GM12878 (cell line): ENCODE data around the gene TPI1. TPM values are rescaled to one million over a fixed set of nuclear protein-coding genes. Genes with fewer than 3 reads are reported as not detected.

Experiments
- ATAC-seq: fragments of 200-7000 bp; cut with Tn5 transposase; 3 replicates; pipeline ENCODE4 v1.9.1; 2020; ENCODE audit warnings: mild to moderate bottlenecking, moderate library complexity
- BruUV-seq: library from RNA; stranded (reverse); fragments of 400-500 nt; replicated peaks from 2 replicates; lab custom pipeline; 2021; lab: Mats Ljungman, UMichigan
- CTCF ChIA-PET: fragments of 300-600 bp; sonication (Branson Sonifier 250); formaldehyde crosslinking; extraction: SDS; loops from one replicate; lab custom pipeline; 2021; ENCODE audit warnings: inconsistent platforms; lab: Yijun Ruan, JAX
- POLR2A ChIA-PET: fragments of 350-600 bp; formaldehyde crosslinking; extraction: SDS; loops from one replicate; lab custom pipeline; 2021; ENCODE audit warnings: inconsistent platforms; lab: Charles Lee
- RAD21 ChIA-PET: fragments of 300-600 bp; sonication (Branson Sonifier 250); formaldehyde crosslinking; loops from one replicate; lab custom pipeline; 2023; ENCODE audit warnings: antibody characterized with exemption; ENCODE audit not compliant: unreplicated experiment; lab: Charles Lee
- SMC1A ChIA-PET: fragments of 300-600 bp; sonication (Branson Sonifier 250); formaldehyde crosslinking; loops from one replicate; lab custom pipeline; 2023; ENCODE audit not compliant: unreplicated experiment, uncharacterized antibody; lab: Charles Lee
- DNase-seq: peaks from one replicate; pipeline ENCODE4 v3.0.0-alpha.2; 2011; ENCODE audit warnings: low read depth, low spot score
- FAIRE-seq: peaks from 3 replicates; lab custom pipeline; 2011; peaks lifted over from hg19 to GRCh38; lab: Jason Lieb, UNC
- H2AFZ ChIP-seq: 2 replicates; pipeline ENCODE4 v1.6.0; 2011; ENCODE audit warnings: low read depth, low read length, control low read depth; ENCODE audit not compliant: control insufficient read depth
- H3K27ac ChIP-seq: 2 replicates; pipeline ENCODE4 v1.5.1; 2011; ENCODE audit warnings: control low read depth; ENCODE audit not compliant: control insufficient read depth, insufficient read depth
- H3K27me3 ChIP-seq, 2 experiments: replicated peaks in 1 of 2; 2 replicates each; pipeline versions ENCODE4 v1.6.0 to v1.6.1; 2011; ENCODE audit warnings: low read length in 1 of 2; ENCODE audit not compliant: control insufficient read depth in 2 of 2, insufficient read depth in 2 of 2
- H3K36me3 ChIP-seq, 2 experiments: 2 replicates each; pipeline ENCODE4 v1.5.1; 2011; ENCODE audit warnings: low read length in 1 of 2; ENCODE audit not compliant: control insufficient read depth in 2 of 2, insufficient read depth in 2 of 2
- H3K4me1 ChIP-seq: 2 replicates; pipeline ENCODE4 v1.6.1; 2011; ENCODE audit warnings: mild to moderate bottlenecking, low read length, moderate library complexity, mixed read lengths; ENCODE audit not compliant: control insufficient read depth, insufficient read depth
- H3K4me2 ChIP-seq: 2 replicates; pipeline ENCODE4 v1.6.0; 2011; ENCODE audit warnings: control low read depth; ENCODE audit not compliant: control insufficient read depth, insufficient read depth
- H3K4me3 ChIP-seq: fragments of 200-600 bp; sonication (generic); 2 replicates; pipeline ENCODE4 v1.5.1; 2016
- H3K79me2 ChIP-seq: 2 replicates; pipeline ENCODE4 v1.6.0; 2011; ENCODE audit warnings: low read length; ENCODE audit not compliant: control insufficient read depth, insufficient read depth
- H3K9ac ChIP-seq: 2 replicates; pipeline ENCODE4 v1.8.0; 2011; ENCODE audit warnings: low read length, control low read depth, mixed read lengths; ENCODE audit not compliant: control insufficient read depth, insufficient read depth
- H3K9me3 ChIP-seq: replicated peaks from 3 replicates; pipeline ENCODE4 v1.5.1; 2011; ENCODE audit warnings: mild to moderate bottlenecking, low read length; ENCODE audit not compliant: control insufficient read depth, insufficient read depth
- H4K20me1 ChIP-seq: 2 replicates; pipeline ENCODE4 v1.6.0; 2011; ENCODE audit not compliant: control insufficient read depth, insufficient read depth
- EP300 ChIP-seq, 2 experiments: fragments of 150-350 bp in 1 of 2; IDR thresholded peaks; 2 replicates each; pipeline ENCODE4 v1.6.1; 2011 to 2012; ENCODE audit warnings: low read depth in 2 of 2, low read length in 2 of 2, borderline replicate concordance in 1 of 2, improper control_type of control experiment in 1 of 2, inconsistent platforms in 1 of 2; ENCODE audit not compliant: control insufficient read depth in 1 of 2
- HDAC6 ChIP-seq: fragments of 200-600 bp; sonication (generic); IDR thresholded peaks from one replicate; pipeline ENCODE4 v1.8.0; 2017; ENCODE audit warnings: antibody characterized with exemption; ENCODE audit not compliant: unreplicated experiment
- POLR2AphosphoS2 ChIP-seq: IDR thresholded peaks from 2 replicates; pipeline ENCODE4 v1.6.1; 2011; ENCODE audit warnings: low read depth, mild to moderate bottlenecking, low read length, improper control_type of control experiment, moderate library complexity
- SMAD5 ChIP-seq: IDR thresholded peaks from 2 replicates; pipeline ENCODE4 v1.6.1; 2016; ENCODE audit warnings: antibody characterized with exemption, low read depth
- SPI1 ChIP-seq: IDR thresholded peaks from 2 replicates; pipeline ENCODE4 v1.6.1; 2011; ENCODE audit warnings: low read depth, mild to moderate bottlenecking, low read length, moderate library complexity, borderline replicate concordance; ENCODE audit not compliant: insufficient read depth
- SREBF1 ChIP-seq: IDR thresholded peaks from 2 replicates; pipeline ENCODE4 v1.6.1; 2012; ENCODE audit warnings: mild to moderate bottlenecking, low read length
- WGBS: methylation state at CpG from one replicate; pipeline ENCODE4 v1.1.6; 2016; ENCODE audit warnings: low lambda C conversion rate; ENCODE audit not compliant: insufficient replicate concordance, insufficient coverage; ENCODE audit errors: missing lambda C conversion rate; 5-methylcytosine and 5-hydroxymethylcytosine counted together
- in situ Hi-C: fragments of 300-500 bp; cut with MboI; formaldehyde crosslinking; loops from 9 replicates; pipeline ENCODE4 v1.14.3; 2018; ENCODE audit warnings: mixed read lengths
- intact Hi-C: fragments of 100-400 bp; cut with micrococcal nuclease; formaldehyde crosslinking; loops from one replicate; pipeline ENCODE4 v1.14.2; 2022; ENCODE audit not compliant: unreplicated experiment
- polyA plus RNA-seq, 11 experiments: library from polyadenylated mRNA; depleted of rRNA in 4 of 11; unstranded in 6 of 11; stranded (reverse) in 5 of 11; fragments of >200 nt; fragmentation: Nextera tagmentation in 4 of 11; fragmentation: Illumina TruSeq in 1 of 11; extraction: Ambion mirVana in 4 of 11; extraction: Trizol in 1 of 11; gene quantifications; 1 replicate in 1 of 11; 2 replicates in 10 of 11; pipeline versions ENCODE4 v1.2.1 to v1.2.3, GENCODE V29; 2011 to 2016; ENCODE audit warnings: inconsistent platforms in 2 of 11, missing spikeins in 2 of 11, low read depth in 1 of 11
- total RNA-seq, 4 experiments: library from RNA; depleted of rRNA in 3 of 4; stranded (reverse); fragments of >200 nt in 3 of 4; fragmentation: Illumina TruSeq in 1 of 4; extraction: Trizol in 1 of 4; gene quantifications; 2 replicates each; pipeline versions ENCODE4 v1.2.1 to v1.2.3, GENCODE V29; 2013 to 2021

TPI1 gene
- total and polyA plus RNA-seq, 10 of the 15 experiments (the other 5 are each of a cell fraction or from before 2014, with no cell fraction given), result 916 to 7,349 (median 1,677) TPM

- ATAC-seq (no peak), DNase-seq (no peak), FAIRE-seq (no peak)
- Histone ChIP-seq H3K9me3 (no peaks in the 10 kb centered on the region), H2AFZ (no peak overlapping the region), H3K4me3 (no peak overlapping the region), H3K27me3 (no peaks in the 10 kb centered on the region), H3K4me1 (peaks cover 7% of the 10 kb centered on the region; the same call in 1 of the 2 replicates), H3K4me2 (no peak overlapping the region), H3K27ac (no peak overlapping the region), H3K9ac (no peak overlapping the region), H3K36me3 (no peaks in the 10 kb centered on the region), H4K20me1 (no peaks in the 10 kb centered on the region), H3K79me2 (no peaks in the 10 kb centered on the region)
- ChIA-PET RAD21 (interaction anchor here (0.8 to 1.5 kb wide), 2 partner anchors 27 to 33 kb away, joined by 3 to 4 read pairs; no protein-coding TSS in a partner anchor), POLR2A (interaction anchor here (0.9 to 1.3 kb wide), 3 partner anchors 9 to 30 kb away, joined by 3 to 4 read pairs (median 3); partner anchors contain the start of gene SPSB2), SMC1A (interaction anchor here (0.8 kb wide), 1 partner anchor 9 kb away, joined by 3 read pairs; no protein-coding TSS in a partner anchor), CTCF (interaction anchor here (0.8 to 2.6 kb wide), 5 partner anchors 9 to 33 kb away, joined by 3 to 15 read pairs (median 4); partner anchors contain the start of gene SPSB2)
- in situ Hi-C loops, result no loop called here
- no TSS peak for BruUV-seq
- WGBS, result 83% methylated on average over 4 of the region's 4 CpGs
- TF ChIP-seq POLR2AphosphoS2, result no peak
- intact Hi-C loops, result no loop called here
Observed at GRCh38 chr12:6902448-6902847, 35.1 kb downstream of the TPI1 start.

- H3K9ac ChIP-seq, result no peak overlapping the region
Observed at GRCh38 chr12:6903722-6904121, 36.4 kb downstream of the TPI1 start.

More at GRCh38 chr12:6903722-6904121, 36.4 kb downstream of the TPI1 start:
- no peak overlapping the region for H3K27ac ChIP-seq
- SMC1A ChIA-PET, result no interaction called here
- in situ Hi-C loops, result no loop called here
- no peak overlapping the region for H3K4me2 ChIP-seq
- CTCF ChIA-PET, result interaction anchor here (1.4 to 2.6 kb wide), 3 partner anchors 10 to 34 kb away, joined by 4 to 15 read pairs (median 4); no protein-coding TSS in a partner anchor
- H3K36me3 ChIP-seq, result no peaks in the 10 kb centered on the region
- intact Hi-C loops, result loop anchor here (1.0 kb wide), 1 partner anchor 12 kb away; no protein-coding TSS in a partner anchor
- no peak for ATAC-seq
- no peak overlapping the region for H3K4me3 ChIP-seq
- H3K27me3 ChIP-seq, result no peaks in the 10 kb centered on the region
- H4K20me1 ChIP-seq, result no peaks in the 10 kb centered on the region
- FAIRE-seq, result no peak
- POLR2A ChIA-PET, result interaction anchor here (0.6 to 1.2 kb wide), 3 partner anchors 13 to 123 kb away, joined by 3 to 4 read pairs (median 3); no protein-coding TSS in a partner anchor
- no peaks in the 10 kb centered on the region for H3K9me3 ChIP-seq
- peak overlapping the region; percentile 84; the same call in 1 of the 2 replicates for H2AFZ ChIP-seq
- TF ChIP-seq SPI1 (no peak), SMAD5 (no peak), SREBF1 (no peak), HDAC6 (no peak), EP300 (IDR thresholded peaks at IDR 0.05; ENCODE audit: borderline replicate concordance in 1 of 2, control insufficient read depth in 1 of 2, low read depth in 2 of 2, low read length in 2 of 2) (no peak)
- TF ChIP-seq, all 136 proteins: peak for 0
- no TSS peak for BruUV-seq
- 4% methylated on average over 1 of the region's 1 CpG for WGBS
- Histone ChIP-seq H3K4me1 (peaks cover 7% of the 10 kb centered on the region; the same call in 1 of the 2 replicates), H3K79me2 (no peaks in the 10 kb centered on the region)
- RAD21 ChIA-PET, result no interaction called here
- no peak for DNase-seq
